SW480 (cell line): ENCODE results near the gene NSUN2.

Experiments
- DNase-seq: peaks from one replicate; pipeline ENCODE4 v3.0.0-alpha.2; 2016; ENCODE audit warnings: low spot score

Gene NSUN2

DNA sequence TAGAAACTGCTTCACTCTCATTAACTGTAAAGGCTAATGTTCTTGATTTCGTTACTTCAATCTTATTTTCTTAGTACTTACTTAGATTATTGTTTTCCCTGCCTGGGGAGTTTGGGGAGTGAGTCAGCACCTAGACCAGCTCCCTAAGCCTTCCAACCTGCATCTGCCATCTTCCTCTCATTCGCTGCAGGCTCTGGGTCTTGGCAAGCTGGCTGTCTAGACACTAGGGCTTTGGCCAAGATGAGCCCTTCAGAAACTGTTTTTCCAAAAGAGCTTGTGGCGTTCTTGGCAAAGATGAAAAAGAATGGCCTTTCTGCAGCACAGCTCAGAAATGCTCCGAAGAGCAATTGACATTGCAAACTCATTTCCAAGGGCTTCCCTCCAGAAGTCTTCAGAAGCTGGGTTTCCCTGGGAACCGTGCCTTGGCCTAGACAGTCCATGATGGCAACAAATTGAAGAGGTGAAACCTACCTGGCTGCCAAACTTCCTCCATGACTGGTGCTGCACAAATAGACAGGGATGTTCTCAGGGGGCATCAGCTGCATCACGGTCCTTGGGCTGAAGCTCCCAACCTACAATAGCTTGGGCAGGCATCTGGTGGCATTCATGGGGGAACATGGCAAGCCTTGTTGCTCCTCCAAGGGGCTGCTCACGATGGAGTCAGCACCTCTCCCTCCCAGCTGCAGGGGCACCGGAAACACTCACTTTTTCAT, 76.6 kb downstream of the NSUN2 start:
- no peak for DNase-seq

DNA sequence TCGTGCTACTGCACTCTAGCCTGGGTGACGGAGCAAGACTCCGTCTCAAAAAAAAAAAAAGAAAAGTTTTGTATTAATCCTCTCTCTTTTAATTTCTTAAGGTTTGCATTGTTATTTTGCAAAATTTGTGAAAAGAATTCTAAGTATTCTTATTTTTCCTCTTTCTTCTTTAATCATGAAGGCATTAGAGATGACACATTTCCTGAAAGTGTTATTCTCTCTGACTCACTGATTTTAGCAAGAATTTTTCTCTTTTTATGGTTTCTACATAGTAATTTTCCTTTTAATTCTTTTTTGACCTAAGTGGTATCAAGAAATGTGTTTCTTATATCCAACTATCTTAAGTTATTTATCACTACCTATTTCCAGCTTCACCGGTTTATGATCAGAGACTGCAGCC, 78.0 kb downstream of the NSUN2 start:
- DNase-seq, result no peak

GRCh38 chr5:6553972-6554371, 78.9 kb downstream of the NSUN2 start:
- no peak for DNase-seq

- DNase-seq, result no peak
Observed at GRCh38 chr5:6552612-6553011, 80.2 kb downstream of the NSUN2 start.

DNA sequence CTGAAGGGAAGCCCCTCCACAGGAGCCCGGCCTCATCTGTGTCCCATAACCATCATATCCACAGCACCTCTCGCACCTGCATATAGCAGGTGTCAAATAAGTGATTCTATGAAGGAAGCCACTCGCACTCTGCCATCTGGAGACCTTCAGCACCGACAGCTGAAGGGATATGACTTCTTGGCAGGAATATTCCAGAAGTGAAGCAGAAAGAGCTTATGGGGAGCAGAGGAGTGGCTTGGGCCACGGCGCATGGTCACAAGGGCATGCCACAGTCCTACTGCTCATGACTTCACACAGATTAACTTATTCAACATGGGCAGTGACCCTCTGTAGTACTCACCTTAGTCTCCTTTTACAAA, 80.9 kb downstream of the NSUN2 start:
- DNase-seq, result no peak

GRCh38 chr5:6551287-6551954, 81.4 kb downstream of the NSUN2 start:
- peak; percentile 21 for DNase-seq

DNA sequence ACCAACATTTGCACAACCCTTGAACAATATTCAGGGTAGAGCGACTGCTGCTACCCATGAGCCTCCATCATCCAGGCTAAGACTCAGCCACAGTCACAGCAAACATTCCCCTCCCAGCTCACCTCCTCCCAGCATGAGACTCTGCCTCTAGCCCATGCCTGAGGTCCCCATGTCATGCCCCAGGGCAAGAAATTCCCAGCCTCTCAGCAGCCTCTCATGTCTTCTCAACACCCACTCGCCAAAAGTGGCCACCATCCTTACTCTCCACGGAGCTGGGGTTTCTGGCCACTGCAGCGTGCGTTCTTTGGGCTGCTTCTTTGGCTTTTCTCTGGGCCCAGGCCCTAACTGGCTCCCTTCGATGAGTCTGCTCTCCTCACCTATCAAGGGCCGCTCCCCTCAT, 82.2 kb downstream of the NSUN2 start:
- DNase-seq, result no peak
